22Rv1 (cell line): Measurements from ENCODE around the gene PRDM1.

Source experiments
- CTCF ChIP-seq: fragments of 450-650 bp; IDR thresholded peaks from 2 replicates; pipeline ENCODE4 v1.5.1; 2017; ENCODE audit warnings: mild to moderate bottlenecking
- ZFX ChIP-seq: fragments of 450-650 bp; IDR thresholded peaks from 2 replicates; pipeline ENCODE4 v1.6.1; 2017; ENCODE audit warnings: antibody characterized with exemption, borderline replicate concordance

GRCh38 chr6:106109029-106109428 lies 22.9 kb downstream of the PRDM1 start:
- no peak for TF ChIP-seq CTCF
- TF ChIP-seq ZFX: no peak
